Smooth muscle cell (in vitro differentiated cells): Measurements from ENCODE around the gene DIAPH1. TPM values are rescaled to one million over a fixed set of nuclear protein-coding genes. Genes with fewer than 3 reads are reported as not detected.

Experiments
- DNase-seq: peaks from one replicate; lab custom pipeline; 2025; ENCODE audit not compliant: unreplicated experiment; lab: John Stamatoyannopoulos, UW
- H2AFZ ChIP-seq: fragments of 200-600 bp; sonication (generic); 2 replicates; pipeline ENCODE4 v1.6.0; 2016; ENCODE audit warnings: antibody characterized with exemption, low read depth, mild to moderate bottlenecking
- H3F3A ChIP-seq: fragments of 200-600 bp; sonication (generic); 2 replicates; pipeline ENCODE4 v1.6.0; 2017; ENCODE audit warnings: antibody characterized with exemption, low read depth
- H3K27ac ChIP-seq: fragments of 200-600 bp; sonication (generic); 2 replicates; pipeline ENCODE4 v1.5.1; 2016; ENCODE audit warnings: low read depth, mild to moderate bottlenecking
- H3K27me3 ChIP-seq: fragments of 200-600 bp; sonication (generic); 2 replicates; pipeline ENCODE4 v1.6.1; 2016; ENCODE audit warnings: low read depth, mild to moderate bottlenecking
- H3K36me3 ChIP-seq: fragments of 200-600 bp; sonication (generic); 2 replicates; pipeline ENCODE4 v1.5.1; 2016; ENCODE audit warnings: low read depth
- H3K4me1 ChIP-seq: fragments of 200-600 bp; sonication (generic); 2 replicates; pipeline ENCODE4 v1.5.1; 2016; ENCODE audit warnings: low read depth
- H3K4me2 ChIP-seq: fragments of 200-600 bp; sonication (generic); 2 replicates; pipeline ENCODE4 v1.6.0; 2016; ENCODE audit warnings: mild to moderate bottlenecking
- H3K4me3 ChIP-seq: fragments of 200-600 bp; sonication (generic); 2 replicates; pipeline ENCODE4 v1.5.1; 2016; ENCODE audit warnings: mild to moderate bottlenecking
- H3K79me2 ChIP-seq: fragments of 200-600 bp; sonication (generic); 2 replicates; pipeline ENCODE4 v1.6.0; 2016; ENCODE audit warnings: low read depth, mild to moderate bottlenecking
- H3K9ac ChIP-seq: fragments of 200-600 bp; sonication (generic); 2 replicates; pipeline ENCODE4 v1.6.0; 2016; ENCODE audit warnings: low read depth
- H3K9me3 ChIP-seq: fragments of 200-600 bp; sonication (generic); replicated peaks from 2 replicates; pipeline ENCODE4 v1.5.1; 2016; ENCODE audit warnings: low read depth
- H4K20me1 ChIP-seq: fragments of 200-600 bp; sonication (generic); 2 replicates; pipeline ENCODE4 v1.6.0; 2016; ENCODE audit warnings: low read depth
- CTCF ChIP-seq: fragments of 200-600 bp; sonication (generic); IDR thresholded peaks from 2 replicates; pipeline ENCODE4 v1.5.1; 2017; ENCODE audit warnings: borderline replicate concordance, mild to moderate bottlenecking, antibody characterized with exemption; ENCODE audit not compliant: insufficient read depth, poor library complexity, severe bottlenecking
- WGBS: methylation state at CpG from one replicate; pipeline ENCODE4 v1.1.7; 2016; ENCODE audit warnings: low lambda C conversion rate; 5-methylcytosine and 5-hydroxymethylcytosine counted together
- polyA plus RNA-seq: library from polyadenylated mRNA; unstranded; fragments of >200 nt; fragmentation: Nextera tagmentation; extraction: Ambion mirVana; gene quantifications from 2 replicates; pipeline ENCODE4 v1.2.1, GENCODE V29; 2016
- total RNA-seq: library from RNA; depleted of rRNA; stranded (reverse); fragments of >200 nt; gene quantifications from 2 replicates; pipeline ENCODE4 v1.2.3, GENCODE V29; 2014

The DIAPH1 gene
- total and polyA plus RNA-seq, 2 experiments from 2014 or later, result 15.4 to 26.7 TPM

- no peak overlapping the region for H2AFZ ChIP-seq
- peak overlapping the region; percentile 100 for H3K27ac ChIP-seq
- no peaks in the 10 kb centered on the region for H4K20me1 ChIP-seq
- peak overlapping the region; percentile 86 for H3K4me2 ChIP-seq
- no peaks in the 10 kb centered on the region for H3K36me3 ChIP-seq
- H3K9ac ChIP-seq, result no peak overlapping the region
- H3K9me3 ChIP-seq, result no peaks in the 10 kb centered on the region
- no peak overlapping the region for H3K4me3 ChIP-seq
- no peak for TF ChIP-seq CTCF
- H3F3A ChIP-seq, result peaks cover 60% of the 10 kb centered on the region
- 58% methylated on average over 4 of the region's 4 CpGs for WGBS
- H3K79me2 ChIP-seq, result no peaks in the 10 kb centered on the region
- H3K4me1 ChIP-seq, result peaks cover 52% of the 10 kb centered on the region
- H3K27me3 ChIP-seq, result no peaks in the 10 kb centered on the region
- no peak for DNase-seq
Observed at GRCh38 chr5:141511771-141512325, 107.0 kb downstream of the DIAPH1 start.

GRCh38 chr5:141510850-141511601 is 107.8 kb downstream of the DIAPH1 start:
- H3K79me2 ChIP-seq, result no peaks in the 10 kb centered on the region
- H3K9ac ChIP-seq, result no peak overlapping the region
- H3K4me2 ChIP-seq, result no peak overlapping the region
- H2AFZ ChIP-seq, result no peak overlapping the region
- peaks cover 48% of the 10 kb centered on the region for H3K4me1 ChIP-seq
- no peaks in the 10 kb centered on the region for H3K9me3 ChIP-seq
- peak overlapping the region; percentile 15 for H3K27ac ChIP-seq
- H3K36me3 ChIP-seq, result no peaks in the 10 kb centered on the region
- no peaks in the 10 kb centered on the region for H3K27me3 ChIP-seq
- peaks cover 56% of the 10 kb centered on the region for H3F3A ChIP-seq
- TF ChIP-seq CTCF, result no peak
- H3K4me3 ChIP-seq, result no peak overlapping the region
- WGBS, result 98% methylated on average over 14 of the region's 14 CpGs
- H4K20me1 ChIP-seq, result no peaks in the 10 kb centered on the region
- no peak for DNase-seq

- H3K4me1 ChIP-seq, result peaks cover 40% of the 10 kb centered on the region
- no peaks in the 10 kb centered on the region for H3K27me3 ChIP-seq
- no peak for TF ChIP-seq CTCF
- no peak overlapping the region for H3K9ac ChIP-seq
- H3K36me3 ChIP-seq, result peaks cover 3% of the 10 kb centered on the region
- H3F3A ChIP-seq, result peaks cover 56% of the 10 kb centered on the region
- no peak overlapping the region for H3K4me2 ChIP-seq
- no peak overlapping the region for H3K4me3 ChIP-seq
- H4K20me1 ChIP-seq, result no peaks in the 10 kb centered on the region
- H3K9me3 ChIP-seq, result no peaks in the 10 kb centered on the region
- no peak for DNase-seq
- WGBS, result 98% methylated on average over 9 of the region's 9 CpGs
- no peak overlapping the region for H2AFZ ChIP-seq
- H3K79me2 ChIP-seq, result no peaks in the 10 kb centered on the region
- peak overlapping the region; percentile 90 for H3K27ac ChIP-seq
Observed at GRCh38 chr5:141510160-141510559, 108.6 kb downstream of the DIAPH1 start.
